K562 (cell line): Measurements from ENCODE around the gene NOCT.

Experiments
- BRD4 ChIP-seq: fragments of 200-600 bp; sonication (generic); IDR thresholded peaks from 2 replicates; pipeline ENCODE4 v1.6.1; 2017; ENCODE audit warnings: inconsistent platforms
- CXXC5 ChIP-seq: fragments of 250-450 bp; sonication (Bioruptor Pico); IDR thresholded peaks from 2 replicates; pipeline ENCODE4 v1.8.0; 2022; ENCODE audit warnings: inconsistent platforms, mild to moderate bottlenecking, moderate library complexity
- EZH2 ChIP-seq: IDR thresholded peaks from 2 replicates; pipeline ENCODE4 v1.6.1; 2012; ENCODE audit warnings: low read depth, mild to moderate bottlenecking, inconsistent platforms, low read length, borderline replicate concordance
- FIP1L1 ChIP-seq: fragments of 200-400 bp; formaldehyde crosslinking; IDR thresholded peaks from 2 replicates; pipeline ENCODE4 v1.6.1; 2018; ENCODE audit warnings: mild to moderate bottlenecking, low read depth, low read length; ENCODE audit not compliant: poor library complexity, severe bottlenecking
- FOSL1 ChIP-seq: fragments of 200-800 bp; sonication (Bioruptor generic); conservative IDR thresholded peaks from 2 replicates; pipeline ENCODE4 v1.6.1; 2016; ENCODE audit warnings: missing genetic modification characterization, missing compliant biosample characterization
- GATA2 ChIP-seq: sonication (generic); formaldehyde crosslinking; IDR thresholded peaks from 2 replicates; pipeline ENCODE4 v1.4.0; 2020; ENCODE audit warnings: mild to moderate bottlenecking, missing genetic modification reagents
- MTA3 ChIP-seq: fragments of 450-650 bp; formaldehyde crosslinking; IDR thresholded peaks from 2 replicates; pipeline ENCODE4 v1.6.1; 2017; ENCODE audit warnings: mild to moderate bottlenecking, borderline replicate concordance
- POLR2A ChIP-seq: fragments of 450-650 bp; conservative IDR thresholded peaks from 2 replicates; pipeline ENCODE4 v1.6.1; 2016
- RAD21 ChIP-seq, 2 experiments: fragments of 250-450 bp in 1 of 2; fragments of 450-650 bp in 1 of 2; sonication (Bioruptor Pico) in 1 of 2; formaldehyde crosslinking in 1 of 2; IDR thresholded peaks in 1 of 2; conservative IDR thresholded peaks in 1 of 2; 2 replicates each; pipeline versions ENCODE4 v1.4.0 to v1.8.0; 2020 to 2022; ENCODE audit warnings: mild to moderate bottlenecking in 2 of 2, moderate library complexity in 1 of 2
- SP2 ChIP-seq: IDR thresholded peaks from 2 replicates; pipeline ENCODE4 v1.6.1; 2011; ENCODE audit warnings: mild to moderate bottlenecking, low read depth, low read length, moderate library complexity; ENCODE audit not compliant: poor library complexity, severe bottlenecking; ENCODE audit errors: extremely low read depth
- SREBF2 ChIP-seq: sonication (generic); formaldehyde crosslinking; IDR thresholded peaks from 2 replicates; pipeline ENCODE4 v1.4.0; 2020; ENCODE audit warnings: mild to moderate bottlenecking, missing genetic modification reagents
- SRSF3 ChIP-seq: fragments of 200-400 bp; formaldehyde crosslinking; IDR thresholded peaks from 2 replicates; pipeline ENCODE4 v1.6.1; 2016; ENCODE audit warnings: mild to moderate bottlenecking, low read length, moderate library complexity; ENCODE audit not compliant: insufficient read depth
- TAL1 ChIP-seq: fragments of 450-650 bp; IDR thresholded peaks from 2 replicates; pipeline ENCODE4 v1.6.1; 2016; ENCODE audit warnings: mild to moderate bottlenecking
- TF ChIP-seq, protein P1 (sequence below), 3 experiments: IDR thresholded peaks in 2 of 3; conservative IDR thresholded peaks in 1 of 3; 2 replicates each; pipeline ENCODE4 v1.5.1; 2011 to 2012; ENCODE audit warnings: low read length in 3 of 3, mild to moderate bottlenecking in 3 of 3, control low read depth in 2 of 3, improper control_type of control experiment in 1 of 3, inconsistent platforms in 1 of 3, low read depth in 1 of 3, mixed read lengths in 1 of 3, moderate library complexity in 1 of 3; ENCODE audit not compliant: insufficient read depth in 2 of 3

DNA sequence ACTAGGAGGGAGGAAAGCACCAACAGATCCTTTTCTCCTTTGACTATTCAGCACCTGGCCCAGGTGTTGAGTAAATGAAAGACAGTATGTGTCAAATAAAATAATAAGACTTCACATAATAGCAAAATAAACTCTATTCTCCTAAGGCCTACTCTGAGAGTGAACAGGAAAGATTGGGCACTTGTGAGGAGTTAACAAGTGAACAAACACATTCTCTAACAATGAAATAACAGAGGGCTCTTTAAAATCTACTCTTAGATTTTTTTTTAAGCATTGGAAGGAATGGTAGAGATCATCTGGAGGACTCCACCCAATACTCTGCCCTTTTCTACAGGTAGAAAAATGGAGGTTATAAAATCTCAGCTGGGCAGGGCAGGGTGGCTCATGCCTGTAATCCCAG lies 39.1 kb upstream of the NOCT start:
- TF ChIP-seq SP2 (no peak), POLR2A (no peak), TAL1 (no peak), MTA3 (no peak), CXXC5 (CRISPR knock-in tag) (no peak), SREBF2 (CRISPR knock-in tag) (no peak), BRD4 (no peak), RAD21 (CRISPR knock-in tag; conservative IDR thresholded peaks at IDR 0.05 in 1 of 2, IDR thresholded peaks at IDR 0.05 in 1 of 2) (no peak), SRSF3 (no peak), GATA2 (no peak), FOSL1 (no peak), FIP1L1 (no peak), EZH2 (no peak)
- TF ChIP-seq, protein P1, sequence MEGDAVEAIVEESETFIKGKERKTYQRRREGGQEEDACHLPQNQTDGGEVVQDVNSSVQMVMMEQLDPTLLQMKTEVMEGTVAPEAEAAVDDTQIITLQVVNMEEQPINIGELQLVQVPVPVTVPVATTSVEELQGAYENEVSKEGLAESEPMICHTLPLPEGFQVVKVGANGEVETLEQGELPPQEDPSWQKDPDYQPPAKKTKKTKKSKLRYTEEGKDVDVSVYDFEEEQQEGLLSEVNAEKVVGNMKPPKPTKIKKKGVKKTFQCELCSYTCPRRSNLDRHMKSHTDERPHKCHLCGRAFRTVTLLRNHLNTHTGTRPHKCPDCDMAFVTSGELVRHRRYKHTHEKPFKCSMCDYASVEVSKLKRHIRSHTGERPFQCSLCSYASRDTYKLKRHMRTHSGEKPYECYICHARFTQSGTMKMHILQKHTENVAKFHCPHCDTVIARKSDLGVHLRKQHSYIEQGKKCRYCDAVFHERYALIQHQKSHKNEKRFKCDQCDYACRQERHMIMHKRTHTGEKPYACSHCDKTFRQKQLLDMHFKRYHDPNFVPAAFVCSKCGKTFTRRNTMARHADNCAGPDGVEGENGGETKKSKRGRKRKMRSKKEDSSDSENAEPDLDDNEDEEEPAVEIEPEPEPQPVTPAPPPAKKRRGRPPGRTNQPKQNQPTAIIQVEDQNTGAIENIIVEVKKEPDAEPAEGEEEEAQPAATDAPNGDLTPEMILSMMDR (IDR thresholded peaks at IDR 0.05 in 2 of 3, conservative IDR thresholded peaks at IDR 0.05 in 1 of 3; ENCODE audit: insufficient read depth in 2 of 3, low read depth in 1 of 3, low read length in 3 of 3): no peak
